HL-60 (cell line): ENCODE measurements around the gene NDUFAF7.

Source experiments
- CTCF ChIP-seq: IDR thresholded peaks from one replicate; pipeline ENCODE4 v1.5.1; 2011; ENCODE audit warnings: low read length, control low read depth, inconsistent platforms; ENCODE audit not compliant: insufficient read depth
- GABPA ChIP-seq: IDR thresholded peaks from 2 replicates; pipeline ENCODE4 v1.6.1; 2012; ENCODE audit warnings: low read depth
- POLR2AphosphoS5 ChIP-seq: IDR thresholded peaks from 2 replicates; pipeline ENCODE4 v1.6.1; 2012; ENCODE audit warnings: low read depth

DNA sequence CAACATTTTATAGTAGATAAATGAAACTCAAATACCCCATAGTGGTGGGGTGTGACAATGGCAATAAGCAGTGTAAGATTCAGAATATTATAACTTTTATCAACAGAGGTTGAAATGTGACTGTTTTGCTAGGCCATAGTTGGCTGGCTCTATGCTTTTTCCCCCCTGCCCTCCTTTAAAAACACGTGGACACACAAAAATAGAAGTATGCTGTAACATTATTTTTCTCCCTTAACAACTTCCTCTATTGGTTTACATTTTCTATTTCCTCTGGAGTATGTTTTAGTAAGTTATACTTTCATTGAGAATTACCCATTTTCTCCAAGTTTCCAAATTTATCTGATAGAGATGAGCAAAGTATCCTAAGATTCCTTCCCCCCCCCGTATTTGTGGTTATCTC, 31.1 kb downstream of the NDUFAF7 start:
- no peak for TF ChIP-seq CTCF
- no peak for TF ChIP-seq GABPA
- no peak for TF ChIP-seq POLR2AphosphoS5
